Colon (tissue), 2 donors: Measurements from ENCODE around the gene GALNT18.

ENCODE experiments used
- FAIRE-seq: peaks from 2 replicates; lab custom pipeline; 2012; peaks lifted over from hg19 to GRCh38; lab: Jason Lieb, UNC
- donor health status: control.
- donor health status: control.

GALNT18 gene

GRCh38 chr11:11432621-11433319, 189.0 kb downstream of the GALNT18 start:
- no peak for FAIRE-seq

- no peak for FAIRE-seq
Observed at GRCh38 chr11:11430431-11430830, 191.4 kb downstream of the GALNT18 start.

GRCh38 chr11:11428714-11429113, 193.1 kb downstream of the GALNT18 start:
- no peak for FAIRE-seq

DNA sequence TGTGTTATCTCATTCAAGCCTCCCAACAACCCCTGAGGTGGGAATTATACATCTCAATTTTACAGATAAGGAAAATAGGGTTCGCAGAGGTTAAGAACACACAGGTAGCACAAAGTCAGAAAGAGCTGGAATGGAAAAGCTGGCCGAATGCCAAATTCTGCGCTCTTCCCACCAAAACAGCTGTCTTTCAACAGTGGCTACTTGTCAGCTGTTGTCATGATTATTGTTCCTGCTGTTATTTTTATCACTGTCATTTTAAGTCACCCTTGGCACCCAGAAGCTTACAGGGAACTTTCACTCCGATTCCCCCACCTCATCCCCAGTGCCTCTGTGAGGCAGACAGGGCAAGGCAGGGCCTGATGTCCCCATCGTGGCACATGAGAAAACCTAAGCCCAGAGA, 194.3 kb downstream of the GALNT18 start:
- no peak for FAIRE-seq

- FAIRE-seq: no peak
Observed at GRCh38 chr11:11427140-11427539, 194.7 kb downstream of the GALNT18 start.

- no peak for FAIRE-seq
Observed at GRCh38 chr11:11426226-11426952, 195.4 kb downstream of the GALNT18 start.

DNA sequence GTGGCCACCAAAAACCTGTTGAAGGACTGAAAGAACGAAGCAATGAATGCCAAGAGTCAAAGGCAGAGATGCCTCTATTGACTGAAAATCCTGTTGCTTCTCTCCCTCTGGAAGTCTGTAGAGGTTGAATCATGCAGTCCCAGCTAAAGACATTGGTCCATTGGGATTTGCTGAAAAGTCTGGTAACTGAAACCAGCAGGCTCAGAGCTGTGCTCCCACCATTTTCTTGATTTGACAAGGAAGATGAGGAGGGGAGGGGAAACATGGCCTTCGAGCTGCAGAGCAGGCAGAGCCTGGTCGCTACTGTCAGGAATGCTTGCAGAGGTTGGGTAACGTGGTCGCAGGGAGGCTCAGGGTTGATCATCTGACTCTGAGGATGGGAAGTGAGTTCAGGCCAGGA, 196.0 kb downstream of the GALNT18 start:
- FAIRE-seq: no peak

GRCh38 chr11:11424688-11425087, 197.1 kb downstream of the GALNT18 start:
- no peak for FAIRE-seq

DNA sequence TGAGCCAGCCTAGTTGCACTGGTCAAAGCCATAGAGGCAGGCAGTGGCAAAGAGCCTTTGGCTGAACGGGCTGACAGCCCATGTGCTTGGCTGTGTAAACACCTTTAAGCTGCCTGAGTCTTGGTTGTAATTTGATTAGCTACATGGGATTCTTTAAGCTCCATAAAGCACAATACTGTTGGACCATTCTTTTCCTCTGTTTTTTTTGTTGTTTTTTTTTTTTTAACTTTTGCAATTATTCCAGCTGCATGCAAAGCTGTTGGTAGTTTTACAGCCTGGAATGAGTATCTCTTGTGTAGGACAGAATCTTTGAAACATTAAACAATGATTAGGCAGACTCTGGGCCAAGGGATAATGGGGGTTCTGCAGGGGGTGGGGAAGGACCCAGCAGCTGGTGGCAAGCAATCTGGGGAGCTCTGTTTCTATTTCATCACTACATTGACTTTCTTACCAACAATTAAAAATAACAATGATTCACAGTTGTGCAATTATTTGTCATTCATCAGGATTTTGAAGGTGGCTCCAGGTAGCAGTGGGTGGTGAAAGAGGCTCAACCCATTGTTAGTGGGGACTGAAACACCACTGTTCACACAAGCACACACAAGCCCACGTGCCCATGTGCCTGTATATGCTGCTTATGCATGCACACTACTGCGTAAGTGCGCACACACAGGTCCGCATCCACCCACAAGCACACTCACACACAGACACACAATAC, 199.2 kb downstream of the GALNT18 start:
- no peak for FAIRE-seq

DNA sequence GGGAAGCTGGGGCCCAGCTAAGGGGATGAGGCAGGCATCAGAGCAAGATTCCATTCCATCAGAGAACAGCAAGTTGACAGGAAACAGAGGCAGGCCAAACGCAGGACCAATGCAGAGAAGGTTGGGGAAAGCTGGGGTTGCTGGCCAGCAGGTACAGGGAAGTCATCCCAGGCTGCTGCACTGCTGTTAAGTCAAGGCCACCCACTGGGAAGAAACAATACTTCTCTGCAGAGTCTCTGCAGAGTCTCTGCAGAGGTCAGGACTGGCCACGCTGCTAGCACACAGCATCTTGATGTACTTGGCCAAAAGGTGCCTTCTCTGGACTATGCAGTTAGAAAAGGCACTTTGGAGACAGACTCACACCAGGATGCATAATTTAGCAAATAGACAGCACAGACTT, 200.3 kb downstream of the GALNT18 start:
- FAIRE-seq: no peak

DNA sequence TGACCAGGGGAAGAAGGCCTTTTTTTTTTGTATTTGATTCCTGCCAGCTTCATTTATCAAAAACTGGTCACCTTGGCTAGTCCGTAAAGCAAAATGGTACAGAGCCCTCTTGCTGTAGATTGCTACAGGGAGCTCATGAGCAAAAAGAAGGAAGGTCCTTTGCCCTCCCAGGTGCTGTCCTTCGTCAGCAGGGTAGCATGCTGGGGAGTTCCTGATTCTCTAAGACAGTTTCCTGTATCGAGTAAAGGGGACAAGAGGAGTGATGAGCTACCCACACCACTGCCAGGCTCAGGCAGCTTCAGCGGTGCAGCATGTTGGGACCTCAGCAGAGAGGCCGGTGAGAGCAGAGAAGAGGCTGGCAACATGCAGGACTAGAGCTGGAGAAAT, 200.9 kb downstream of the GALNT18 start:
- FAIRE-seq: no peak

GRCh38 chr11:11420191-11420898, 201.5 kb downstream of the GALNT18 start:
- FAIRE-seq: no peak

- no peak for FAIRE-seq
Observed at GRCh38 chr11:11419747-11420146, 202.1 kb downstream of the GALNT18 start.

DNA sequence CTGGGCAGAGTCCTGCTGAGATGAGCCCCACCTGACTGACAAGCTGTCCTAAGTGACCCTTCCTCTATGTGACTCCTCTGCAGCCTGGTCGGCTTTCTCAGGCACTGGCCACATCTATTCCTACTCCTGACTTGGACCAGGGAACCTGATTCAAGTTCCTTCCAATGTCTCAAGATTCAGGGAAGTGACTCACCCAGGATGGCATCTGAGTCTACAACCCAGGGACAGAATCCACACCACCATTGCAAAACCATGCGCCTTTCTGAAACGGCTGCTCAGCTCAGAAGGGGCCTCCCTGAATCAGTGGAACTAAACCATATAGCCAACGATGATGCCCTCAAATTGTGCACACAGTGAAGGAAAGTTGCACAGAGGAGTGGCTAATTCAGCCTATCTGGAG, 204.9 kb downstream of the GALNT18 start:
- FAIRE-seq: no peak

DNA sequence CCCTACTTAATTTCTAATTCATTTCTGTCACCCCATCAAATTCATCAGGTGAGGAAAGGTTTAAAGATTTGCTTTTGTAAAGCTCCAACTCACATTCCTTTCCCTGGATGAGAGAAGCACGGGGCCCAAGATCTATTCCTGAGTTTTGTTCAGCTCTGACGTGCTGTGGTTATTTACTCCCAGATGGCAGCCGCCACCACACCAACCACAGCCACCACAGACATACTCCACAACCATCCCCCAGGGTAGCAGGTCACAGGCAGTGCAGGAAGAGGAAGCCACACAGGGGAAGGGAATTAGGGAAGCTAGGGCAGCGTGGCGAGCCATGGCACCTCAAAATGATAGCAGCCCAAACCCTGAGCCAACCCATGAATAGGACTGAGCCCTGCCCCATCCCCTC, 205.3 kb downstream of the GALNT18 start:
- no peak for FAIRE-seq

GRCh38 chr11:11415901-11416300, 205.9 kb downstream of the GALNT18 start:
- FAIRE-seq: no peak

- no peak for FAIRE-seq
Observed at GRCh38 chr11:11414996-11415395, 206.8 kb downstream of the GALNT18 start.

DNA sequence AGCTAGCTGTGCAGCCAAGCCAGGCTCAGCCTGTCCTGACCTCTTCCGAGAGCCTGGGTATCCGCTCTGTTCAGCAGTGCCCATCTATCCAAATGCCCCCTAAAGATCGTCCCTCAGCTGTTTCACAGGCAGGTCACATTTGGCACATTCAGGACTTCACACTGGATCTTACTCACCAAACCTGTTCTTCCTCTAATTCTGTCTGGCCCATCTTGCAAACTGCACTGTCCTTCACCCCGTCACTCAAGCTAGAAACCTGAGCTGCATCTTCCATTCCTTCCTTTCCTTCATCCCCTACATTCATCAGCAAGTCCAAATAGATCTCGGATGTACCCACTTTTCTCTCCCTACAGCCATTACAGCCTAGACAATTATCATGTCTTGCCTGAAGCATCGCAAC, 208.0 kb downstream of the GALNT18 start:
- no peak for FAIRE-seq

- no peak for FAIRE-seq
Observed at GRCh38 chr11:11411401-11411985, 210.3 kb downstream of the GALNT18 start.

DNA sequence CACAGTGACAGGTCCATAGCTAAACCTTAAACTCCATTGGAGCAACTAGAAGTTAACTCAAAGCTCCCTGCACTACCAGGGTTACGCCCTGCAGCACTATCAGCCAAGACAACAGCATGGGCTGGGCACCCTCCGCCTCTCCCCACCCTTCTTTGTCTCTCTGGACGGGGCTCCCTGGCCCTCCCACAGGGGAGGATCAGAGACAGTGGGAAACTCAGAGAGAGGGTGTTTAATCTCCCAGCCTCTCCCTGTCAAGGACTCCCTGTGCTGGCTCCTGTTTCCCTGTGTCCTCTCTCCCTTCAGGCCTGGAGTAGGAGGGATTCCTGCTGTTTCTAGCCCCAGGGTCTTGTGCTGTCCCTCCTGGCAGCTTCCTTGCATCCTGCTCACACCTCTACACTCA, 211.9 kb downstream of the GALNT18 start:
- no peak for FAIRE-seq

DNA sequence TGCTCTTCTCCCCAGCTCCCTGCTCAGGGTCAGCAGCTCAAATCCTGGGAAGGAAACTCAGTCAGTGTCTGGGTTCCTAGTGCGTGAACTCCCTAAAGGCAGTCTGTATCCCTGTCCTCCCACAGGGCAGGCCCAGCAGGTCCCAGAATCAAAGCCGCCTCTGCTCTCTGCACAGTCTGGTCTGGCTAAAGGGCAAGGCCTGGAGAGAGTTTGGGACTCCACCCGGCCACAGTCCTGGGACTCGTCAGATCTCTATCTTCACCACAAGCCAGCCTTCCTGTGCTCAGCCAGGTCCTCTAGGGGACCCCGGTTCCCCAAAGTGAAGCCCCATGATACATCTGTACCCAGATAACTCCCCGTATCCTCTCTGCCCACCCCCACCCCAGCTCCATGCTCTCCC, 212.6 kb downstream of the GALNT18 start:
- FAIRE-seq: no peak
